K562 (cell line): Measurements from ENCODE around the gene COL8A2. TPM values are rescaled to one million over a fixed set of nuclear protein-coding genes. Genes with fewer than 3 reads are reported as not detected.

Source experiments
- ARID3B ChIP-seq: fragments of 250-450 bp; sonication (Bioruptor Pico); IDR thresholded peaks from 2 replicates; pipeline ENCODE4 v1.4.0; 2020; ENCODE audit warnings: borderline replicate concordance
- ATF7 ChIP-seq: fragments of 450-650 bp; IDR thresholded peaks from 2 replicates; pipeline ENCODE4 v1.7.1; 2014; ENCODE audit warnings: mild to moderate bottlenecking, moderate library complexity
- CBFA2T3 ChIP-seq: fragments of 450-650 bp; IDR thresholded peaks from 2 replicates; pipeline ENCODE4 v1.6.1; 2017
- CREB3L1 ChIP-seq: fragments of 450-650 bp; IDR thresholded peaks from 2 replicates; pipeline ENCODE4 v1.6.1; 2014; ENCODE audit warnings: low read depth, mild to moderate bottlenecking, moderate library complexity, borderline replicate concordance
- HDAC3 ChIP-seq: fragments of 450-650 bp; IDR thresholded peaks from 2 replicates; pipeline ENCODE4 v1.6.1; 2018; ENCODE audit warnings: borderline replicate concordance, mild to moderate bottlenecking, moderate library complexity; ENCODE audit not compliant: partially characterized antibody
- HDGF ChIP-seq: fragments of 450-650 bp; IDR thresholded peaks from 2 replicates; pipeline ENCODE4 v1.6.1; 2016
- HES1 ChIP-seq: fragments of 450-650 bp; IDR thresholded peaks from 2 replicates; pipeline ENCODE4 v1.6.1; 2016; ENCODE audit warnings: low read depth, mild to moderate bottlenecking, moderate library complexity
- JUND ChIP-seq, 2 experiments: IDR thresholded peaks; 2 replicates in 1 of 2; 3 replicates in 1 of 2; pipeline ENCODE4 v1.6.1; 2011; ENCODE audit warnings: borderline replicate concordance in 2 of 2, low read depth in 2 of 2, low read length in 2 of 2, improper control_type of control experiment in 1 of 2, missing biosample characterization in 1 of 2, missing genetic modification characterization in 1 of 2, missing genetic modification reagents in 1 of 2
- MAFG ChIP-seq: fragments of 450-650 bp; conservative IDR thresholded peaks from 2 replicates; pipeline ENCODE4 v1.6.1; 2016; ENCODE audit warnings: missing genetic modification characterization, missing compliant biosample characterization
- MTF1 ChIP-seq: fragments of 250-450 bp; sonication (Bioruptor Pico); IDR thresholded peaks from 2 replicates; pipeline ENCODE4 v1.9.0; 2021; ENCODE audit warnings: moderate library complexity, mild to moderate bottlenecking, inconsistent platforms, borderline replicate concordance
- POLR3A ChIP-seq: IDR thresholded peaks from 2 replicates; pipeline ENCODE4 v1.6.1; 2011; ENCODE audit warnings: borderline replicate concordance, mild to moderate bottlenecking, moderate library complexity; ENCODE audit not compliant: insufficient read length, insufficient read depth; ENCODE audit errors: extremely low read depth
- SMARCE1 ChIP-seq: fragments of 450-650 bp; IDR thresholded peaks from 2 replicates; pipeline ENCODE4 v1.7.1; 2016; ENCODE audit warnings: mild to moderate bottlenecking
- SREBF2 ChIP-seq: sonication (generic); formaldehyde crosslinking; IDR thresholded peaks from 2 replicates; pipeline ENCODE4 v1.4.0; 2020; ENCODE audit warnings: mild to moderate bottlenecking, missing genetic modification reagents
- TRIM25 ChIP-seq: fragments of 450-650 bp; IDR thresholded peaks from 2 replicates; pipeline ENCODE4 v1.7.0; 2016; ENCODE audit warnings: borderline replicate concordance
- TSHZ1 ChIP-seq: fragments of 250-450 bp; sonication (Bioruptor Pico); IDR thresholded peaks from 2 replicates; pipeline ENCODE4 v1.4.0; 2020; ENCODE audit warnings: mild to moderate bottlenecking, moderate library complexity
- ZNF445 ChIP-seq: fragments of 250-450 bp; sonication (Bioruptor Pico); IDR thresholded peaks from 2 replicates; pipeline ENCODE4 v1.4.0; 2020; ENCODE audit warnings: low read depth, mild to moderate bottlenecking, moderate library complexity
- ZNF766 ChIP-seq: fragments of 200-800 bp; sonication (Bioruptor generic); conservative IDR thresholded peaks from 2 replicates; pipeline ENCODE4 v1.6.1; 2016; ENCODE audit warnings: missing genetic modification characterization, missing compliant biosample characterization
- polyA plus RNA-seq, 8 experiments: library from polyadenylated mRNA; depleted of rRNA in 4 of 8; stranded (reverse) in 5 of 8; unstranded in 3 of 8; fragments of >200 nt; fragmentation: Nextera tagmentation in 2 of 8; fragmentation: Illumina TruSeq in 1 of 8; extraction: Ambion mirVana in 2 of 8; extraction: Trizol in 1 of 8; gene quantifications; 2 replicates each; pipeline versions ENCODE4 v1.2.1 to v1.2.3, GENCODE V29; 2011 to 2014; ENCODE audit warnings: inconsistent platforms in 1 of 8, missing spikeins in 1 of 8
- total RNA-seq, 7 experiments: library from RNA; depleted of rRNA in 6 of 7; stranded (reverse); fragments of >200 nt in 6 of 7; fragmentation: Illumina TruSeq in 2 of 7; extraction: Trizol in 2 of 7; gene quantifications; 2 replicates each; pipeline versions ENCODE4 v1.2.1 to v1.2.3, GENCODE V29; 2011 to 2021; ENCODE audit warnings: low replicate concordance in 1 of 7

Gene COL8A2
- total and polyA plus RNA-seq, 9 of the 15 experiments (the other 6 are each of a cell fraction or from before 2014, with no cell fraction given), result 0.03 to 0.14 (median 0.04) TPM; not detected in 5

- TF ChIP-seq JUND (IDR thresholded peaks at IDR 0.05; ENCODE audit: borderline replicate concordance, low read depth, low read length) (no peak), JUND (tag; IDR thresholded peaks at IDR 0.05; ENCODE audit: borderline replicate concordance, low read depth, low read length) (no peak), TSHZ1 (CRISPR knock-in tag) (no peak), CBFA2T3 (no peak), ZNF445 (CRISPR knock-in tag) (no peak), SMARCE1 (0 out of 2 replicates have a peak, but pooled peaks have one; percentile 2), ZNF766 (CRISPR knock-in tag) (no peak), SREBF2 (CRISPR knock-in tag) (no peak), HDGF (peak; percentile 18), HDAC3 (no peak), MAFG (tag) (0 out of 2 replicates have a peak, but pooled peaks have one; percentile 3), HES1 (0 out of 2 replicates have a peak, but pooled peaks have one; percentile 19), TRIM25 (0 out of 2 replicates have a peak, but pooled peaks have one; percentile 20), CREB3L1 (no peak), MTF1 (CRISPR knock-in tag) (no peak), ATF7 (peak; percentile 4; the same call in 1 of the 2 replicates), ARID3B (CRISPR knock-in tag) (no peak), POLR3A (no peak)
Observed at GRCh38 chr1:36151134-36151844, 26.3 kb upstream of the COL8A2 start (continued).
